GM18505 (cell line): ENCODE measurements around the gene CDH4.

Experiments
- ATAC-seq: cut with Tn5 transposase; IDR thresholded peaks from one replicate; pipeline ENCODE4 v1.9.1; 2021; ENCODE audit not compliant: unreplicated experiment
- POLR2A ChIP-seq: IDR thresholded peaks from 4 replicates; pipeline ENCODE4 v1.6.1; 2011; ENCODE audit warnings: borderline replicate concordance; ENCODE audit not compliant: insufficient read depth, insufficient read length; ENCODE audit errors: extremely low read depth

The CDH4 gene

DNA sequence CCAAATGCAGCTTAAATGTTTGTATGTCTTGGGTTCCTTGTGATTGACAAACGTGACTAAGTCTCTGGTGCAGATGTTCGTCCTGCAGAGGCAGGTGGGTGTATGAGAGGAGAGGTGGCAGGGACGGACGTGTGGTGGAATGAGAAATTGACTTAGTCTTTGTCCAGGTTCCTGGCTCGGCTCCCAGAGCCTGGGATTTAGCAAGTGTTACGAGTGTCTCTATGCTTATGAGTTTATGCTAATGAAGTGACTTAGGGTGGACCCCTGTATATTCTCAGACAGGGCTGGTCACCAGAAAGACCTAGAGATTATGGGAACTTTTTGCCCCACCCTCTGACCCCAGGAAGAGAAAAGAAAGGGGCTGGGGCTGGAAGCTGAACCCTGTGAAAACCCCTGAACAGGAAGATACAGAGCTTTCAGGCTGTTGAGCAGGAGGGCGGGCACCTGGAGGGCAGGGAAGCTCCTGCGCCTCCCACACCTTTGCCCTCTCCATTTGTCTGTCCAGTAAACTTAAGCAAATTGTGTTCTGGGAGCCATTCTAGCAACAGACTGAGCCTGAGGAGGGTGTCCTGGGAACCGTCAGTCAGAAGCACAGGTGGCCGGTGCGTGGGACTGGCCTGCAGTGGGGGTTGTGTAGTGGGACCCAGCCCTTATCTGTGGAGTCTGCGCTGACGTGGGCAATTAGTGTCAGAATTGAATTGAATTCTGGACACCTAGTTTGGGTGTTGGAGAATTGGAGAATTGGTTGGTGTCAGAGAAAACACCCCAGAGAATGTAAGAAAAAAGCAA is 362.1 kb downstream of the CDH4 start:
- TF ChIP-seq POLR2A, result no peak
- no peak for ATAC-seq

DNA sequence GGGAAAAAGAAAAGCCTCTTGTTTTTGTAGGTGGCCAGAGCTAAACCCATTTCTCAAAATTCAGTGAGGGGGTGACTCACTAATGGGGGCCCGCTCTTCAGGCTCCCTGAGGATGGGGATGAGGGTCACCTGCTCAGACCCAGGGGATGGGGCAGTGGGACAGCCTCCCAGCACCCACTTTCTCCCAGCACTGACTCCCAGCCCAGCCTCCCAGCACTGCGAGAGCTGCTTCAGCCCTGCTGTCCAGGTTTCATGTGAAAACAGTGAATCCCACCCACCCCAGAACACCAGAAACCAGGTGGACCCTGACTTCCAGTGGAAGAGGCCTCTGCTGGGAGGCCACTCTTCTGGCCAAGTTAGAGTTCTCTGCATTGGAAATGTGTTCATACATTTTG is 362.6 kb downstream of the CDH4 start:
- no peak for ATAC-seq
- no peak for TF ChIP-seq POLR2A

DNA sequence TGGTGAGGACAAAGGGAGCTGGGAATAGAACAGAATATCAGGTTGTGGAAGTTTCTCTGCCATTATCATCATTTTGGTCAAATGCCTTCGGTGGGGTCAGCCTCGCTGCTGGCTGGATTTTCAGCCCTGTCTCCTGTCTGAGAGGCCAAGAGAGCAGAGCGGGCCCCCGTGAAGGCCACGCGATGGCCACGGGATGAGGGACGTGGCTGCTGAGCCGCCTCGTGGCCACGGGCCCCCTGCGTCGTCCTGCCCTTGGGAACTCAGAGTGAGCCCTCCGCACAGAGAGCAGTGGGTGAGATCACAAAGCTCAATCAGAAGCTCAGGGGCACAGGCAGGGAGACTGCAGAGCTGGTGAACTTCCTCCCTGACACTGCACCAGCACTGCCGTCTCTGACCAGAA is 363.7 kb downstream of the CDH4 start:
- no peak for TF ChIP-seq POLR2A

DNA sequence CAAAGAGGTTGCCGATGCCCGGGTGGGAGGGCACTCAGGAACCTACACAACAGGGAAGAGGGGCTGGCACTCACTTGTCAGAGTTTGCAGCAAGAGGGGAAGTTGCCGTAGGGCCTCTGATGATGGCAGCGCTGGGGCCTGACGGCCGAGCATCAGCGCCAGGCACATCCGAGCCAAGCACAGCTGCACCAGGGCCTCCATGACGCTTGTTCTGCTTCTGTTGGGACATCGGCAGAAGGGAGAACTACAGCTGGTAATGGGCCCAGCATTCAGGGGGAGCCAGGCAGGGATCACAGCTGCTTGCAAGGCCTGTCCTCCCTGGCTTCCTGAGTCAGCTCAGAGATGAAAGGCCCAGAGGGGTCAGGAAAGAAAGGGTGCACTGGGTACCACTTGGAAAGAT is 367.7 kb downstream of the CDH4 start:
- TF ChIP-seq POLR2A, result no peak
- no peak for ATAC-seq

More for the DNA sequence above, 363.7 kb downstream of the CDH4 start:
- no peak for ATAC-seq

DNA sequence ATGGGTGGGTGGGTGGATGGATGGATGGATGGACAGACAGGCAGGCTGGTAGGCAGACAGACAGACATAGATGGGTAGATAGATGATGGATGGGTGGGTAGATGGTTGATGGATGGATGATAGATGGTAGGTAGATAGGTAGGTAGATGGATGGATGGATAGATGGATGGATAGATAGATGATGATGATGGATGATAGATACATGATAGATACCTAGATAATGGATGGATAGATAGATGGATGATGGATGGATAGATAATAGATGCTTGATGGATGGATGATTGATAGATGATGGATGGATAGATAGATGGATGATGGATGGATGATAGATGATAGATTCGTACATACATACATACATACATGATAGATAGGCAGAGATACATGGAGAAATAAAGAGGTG is 368.1 kb downstream of the CDH4 start:
- no peak for TF ChIP-seq POLR2A
- no peak for ATAC-seq

DNA sequence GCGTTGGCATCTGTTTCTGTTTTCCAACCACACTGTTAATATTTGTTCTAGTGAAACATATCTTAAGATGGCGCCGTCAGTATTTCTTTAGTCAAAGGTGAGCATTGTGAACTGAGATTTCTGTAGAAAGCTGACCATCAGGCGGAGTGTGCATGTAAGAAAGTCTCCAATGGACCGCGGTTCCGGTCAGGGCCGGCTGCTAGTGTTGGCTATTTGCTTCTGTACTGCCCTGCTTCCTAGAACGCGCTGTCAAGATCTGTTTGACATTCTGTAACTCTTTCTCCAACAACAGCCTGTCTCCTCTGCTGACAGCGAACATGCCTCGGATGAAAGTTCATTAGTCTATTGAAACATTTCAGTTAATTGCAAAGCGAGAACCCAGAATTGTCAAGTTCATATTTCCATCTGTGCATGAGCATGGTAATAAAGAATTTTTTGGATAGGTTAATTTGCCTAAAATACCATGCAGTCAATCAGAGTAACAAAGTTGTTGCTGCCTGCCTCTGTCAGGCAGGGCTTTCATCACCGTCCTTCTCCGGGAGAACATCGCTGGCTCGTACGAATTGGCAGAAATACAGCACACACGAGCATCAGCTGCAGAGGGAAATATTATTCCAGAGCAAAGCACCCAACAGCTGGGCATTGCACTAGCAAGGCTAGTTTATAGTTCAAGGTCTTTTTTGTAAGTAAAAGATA is 369.1 kb downstream of the CDH4 start:
- TF ChIP-seq POLR2A, result no peak
- ATAC-seq, result no peak

DNA sequence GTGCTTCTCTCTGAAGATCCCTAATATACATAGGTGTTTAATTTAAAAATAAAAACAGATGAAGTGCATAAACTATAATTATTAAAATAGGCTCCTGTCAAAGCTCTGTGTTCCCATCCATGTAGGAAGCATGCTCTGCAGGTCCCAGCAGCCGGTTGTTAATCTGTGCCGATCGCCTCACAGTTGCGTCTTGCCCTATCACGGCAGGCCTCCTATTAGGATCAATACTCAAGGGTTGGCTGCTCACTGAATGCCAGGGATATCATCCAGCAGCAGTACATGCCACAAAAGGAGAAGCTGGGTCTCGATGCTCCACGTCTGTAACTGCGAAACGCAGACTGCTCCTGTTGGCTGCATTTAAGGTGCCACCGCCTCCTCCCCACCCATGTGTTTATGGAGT is 369.8 kb downstream of the CDH4 start:
- no peak for ATAC-seq
- TF ChIP-seq POLR2A, result no peak

DNA sequence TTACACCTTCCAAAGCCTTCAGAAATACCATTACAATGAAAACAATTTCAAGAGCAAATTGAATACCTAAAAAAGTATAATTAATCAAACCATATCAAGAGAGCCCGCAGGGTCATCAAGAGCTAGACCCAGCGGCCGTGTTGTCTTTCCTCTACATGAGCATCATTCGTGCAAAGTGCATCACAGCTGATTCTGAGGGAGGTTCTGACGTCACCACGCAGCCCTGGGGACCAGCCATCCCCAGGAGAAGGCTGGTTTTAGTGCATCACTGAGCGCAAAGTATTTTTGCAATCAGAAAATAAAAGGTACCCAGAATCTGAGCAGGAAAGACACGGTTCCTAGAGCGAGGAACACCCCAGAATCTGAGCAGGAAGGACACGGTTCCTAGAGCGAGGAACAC is 371.4 kb downstream of the CDH4 start:
- ATAC-seq, result no peak
- no peak for TF ChIP-seq POLR2A

DNA sequence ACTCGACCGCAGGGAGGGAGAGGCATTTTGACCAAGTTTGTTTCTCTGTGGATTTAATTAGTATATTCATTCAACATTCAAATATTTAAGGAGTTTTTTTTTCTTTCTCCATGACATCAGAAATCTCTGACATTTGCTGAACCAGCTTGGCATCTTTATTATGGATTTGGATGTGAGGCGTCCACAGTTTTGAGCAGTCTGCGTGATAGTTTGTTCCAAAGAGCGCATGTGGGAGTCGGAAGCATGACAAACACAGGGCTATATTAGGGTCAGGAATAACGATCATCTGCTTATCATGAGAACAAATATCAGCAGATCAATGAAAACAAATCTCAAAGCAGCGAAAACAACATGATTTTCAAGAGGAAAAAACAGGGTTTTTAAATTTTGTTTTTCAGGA is 373.2 kb downstream of the CDH4 start:
- no peak for ATAC-seq
- TF ChIP-seq POLR2A, result no peak

DNA sequence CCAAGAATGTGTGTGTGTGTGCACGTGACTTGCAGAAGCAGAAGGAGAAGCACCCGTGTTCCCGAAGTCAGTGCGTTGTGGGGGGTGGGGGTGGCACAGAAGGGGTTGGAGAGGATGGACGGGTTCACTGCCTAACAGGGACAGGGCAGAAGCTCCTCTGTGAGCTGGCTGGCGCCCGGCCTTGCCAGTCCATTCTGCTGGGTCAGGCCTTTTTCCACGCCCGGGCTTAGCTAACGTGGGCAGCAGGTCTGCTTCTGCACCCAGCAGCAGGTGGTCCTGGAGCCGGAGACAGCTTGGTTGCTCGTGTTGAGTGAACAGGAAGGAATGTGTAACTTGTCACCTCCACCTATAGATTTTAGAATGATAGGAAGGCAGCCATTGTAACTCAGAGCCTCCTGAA is 374.4 kb downstream of the CDH4 start:
- no peak for ATAC-seq
- no peak for TF ChIP-seq POLR2A

DNA sequence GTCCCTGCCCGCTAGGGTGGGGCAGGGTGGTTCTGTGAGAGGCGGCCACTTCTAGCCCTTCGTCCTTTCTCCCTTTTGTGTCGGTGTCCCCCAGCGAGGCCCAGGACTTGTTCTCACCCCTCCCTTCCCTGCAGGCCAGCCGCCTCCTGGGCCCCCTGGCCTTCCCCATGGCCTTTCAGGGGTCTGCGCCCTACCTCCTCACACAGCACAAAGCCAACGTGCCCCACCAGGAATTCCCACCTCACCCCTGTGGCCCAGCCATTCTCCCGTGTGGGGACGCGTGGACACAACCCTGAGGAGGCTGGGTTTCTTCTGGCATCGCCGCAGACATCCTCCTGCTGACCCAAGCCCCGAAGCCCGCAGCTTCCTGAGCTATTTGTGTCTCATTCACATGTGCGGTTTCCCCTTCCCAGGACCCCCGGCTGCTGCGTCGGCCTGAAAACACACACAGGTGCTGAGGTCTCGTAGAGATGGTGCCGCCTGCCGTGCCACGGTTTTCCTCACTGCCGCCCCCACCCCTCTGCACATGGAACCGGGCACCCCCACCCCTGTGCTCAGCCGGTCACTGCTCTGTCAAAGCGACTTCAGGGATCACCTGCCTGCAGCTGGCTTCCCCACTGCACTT is 375.8 kb downstream of the CDH4 start:
- no peak for TF ChIP-seq POLR2A
- ATAC-seq, result no peak

DNA sequence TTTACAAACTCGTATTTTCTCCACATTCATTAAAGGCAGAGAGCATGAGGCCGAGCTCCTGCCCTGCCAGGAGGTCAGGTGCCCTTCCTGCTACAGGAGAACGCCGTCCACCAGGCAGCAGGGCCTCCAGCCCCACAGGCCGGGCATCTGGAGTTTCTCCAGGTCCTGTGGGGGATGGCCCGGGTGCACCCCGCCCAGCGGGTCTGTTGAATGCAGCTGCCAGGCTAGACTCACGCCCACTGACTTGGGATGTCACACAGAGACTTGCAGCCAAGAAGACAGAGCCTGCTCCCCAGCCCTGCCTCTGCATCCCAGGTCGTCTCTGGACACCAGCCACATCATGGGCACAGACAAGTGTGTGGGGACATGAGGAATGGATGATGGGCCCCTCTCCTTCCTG is 376.4 kb downstream of the CDH4 start:
- ATAC-seq, result no peak
- no peak for TF ChIP-seq POLR2A

DNA sequence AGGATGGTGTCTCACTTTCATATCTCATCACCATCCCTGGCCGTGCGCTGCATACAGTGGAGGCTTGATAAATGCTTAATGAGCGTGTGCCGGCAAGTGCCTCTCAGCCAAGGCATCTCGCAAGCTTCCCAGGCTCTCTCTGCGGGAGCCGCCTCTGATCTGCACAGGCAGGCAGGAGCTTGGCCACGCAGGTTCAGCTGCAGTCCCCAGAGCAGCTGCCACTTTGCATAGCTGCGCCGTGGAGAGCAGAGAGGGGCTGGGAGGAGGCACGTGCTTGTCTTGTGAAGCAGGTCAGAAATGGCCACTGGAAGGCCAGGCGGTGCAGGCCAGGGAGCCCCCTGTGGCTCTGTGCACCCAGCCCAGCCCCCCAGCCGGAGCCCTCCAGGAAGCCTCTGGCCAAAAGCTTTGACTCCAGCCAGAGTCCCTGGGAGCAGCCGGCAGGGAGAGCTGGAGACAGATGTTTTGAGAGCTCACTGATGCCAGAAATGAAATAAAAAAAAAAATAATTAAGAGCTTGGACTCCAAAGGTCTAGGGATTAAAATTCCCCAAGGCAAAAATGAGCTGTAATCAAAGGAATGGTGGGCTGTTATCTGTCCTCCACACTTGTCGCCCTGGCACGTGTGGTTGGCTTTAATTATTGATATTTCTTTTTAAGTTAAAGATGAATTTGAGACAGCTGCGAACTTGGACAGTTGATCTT is 377.0 kb downstream of the CDH4 start:
- no peak for TF ChIP-seq POLR2A
- no peak for ATAC-seq
